ENCODE data around the gene MAGEB18. TPM values are rescaled to one million over a fixed set of nuclear protein-coding genes. Genes with fewer than 3 reads are reported as not detected.

MAGEB18 gene
- total RNA-seq: not detected in 2 replicates

DNA sequence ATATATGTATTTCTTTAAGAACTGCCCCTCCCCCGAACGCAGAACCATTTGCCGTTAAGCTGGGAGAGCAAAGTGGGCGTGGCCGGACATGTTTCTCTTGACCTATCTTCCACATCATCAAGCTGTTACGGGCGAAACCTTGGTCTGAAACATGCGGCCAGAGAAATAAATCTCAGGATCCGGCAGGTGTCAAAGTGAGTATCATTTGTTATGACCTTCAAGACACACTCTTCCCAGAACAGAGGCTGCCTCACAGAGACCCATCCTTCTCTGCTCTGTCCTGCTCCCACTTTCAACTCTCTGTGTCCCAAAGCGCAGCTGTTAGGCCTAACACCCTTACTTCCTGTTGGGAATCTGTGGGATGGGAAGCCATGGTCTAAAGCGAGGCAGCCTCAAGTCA, at the start of gene MAGEB18:
TSS of gene MAGEB18 (plus strand) at position 70 of the 400 bp plus-strand sequence. CDS start 643 bp downstream, outside the sequence.
- DNase-seq (ENCODE audit: low read depth): no peak

DNA sequence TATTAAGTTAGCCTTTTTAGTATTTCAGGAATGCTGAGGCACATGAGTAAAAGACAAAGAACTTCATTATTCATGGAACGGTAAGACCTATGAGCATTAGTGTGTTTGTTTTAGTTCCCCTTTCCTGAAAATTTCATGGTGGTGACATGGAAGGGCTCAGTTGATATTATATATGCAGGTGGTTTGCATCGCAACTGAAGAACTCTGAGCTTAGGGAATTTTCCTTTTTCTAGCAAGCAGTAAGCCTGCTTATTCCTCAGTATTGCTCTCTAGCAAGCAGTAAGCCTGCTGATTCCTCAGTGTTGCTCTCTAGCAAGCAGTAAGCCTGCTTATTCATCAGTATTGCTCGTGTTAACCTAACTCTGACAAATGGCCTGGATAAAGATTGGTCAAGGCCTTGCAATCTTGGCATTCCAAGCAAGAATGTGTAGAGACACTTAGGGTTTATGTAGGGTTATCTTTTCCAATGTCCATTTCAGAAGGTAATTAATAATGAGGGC, 37.7 kb upstream of the MAGEB18 start:
- TF ChIP-seq, protein P1, sequence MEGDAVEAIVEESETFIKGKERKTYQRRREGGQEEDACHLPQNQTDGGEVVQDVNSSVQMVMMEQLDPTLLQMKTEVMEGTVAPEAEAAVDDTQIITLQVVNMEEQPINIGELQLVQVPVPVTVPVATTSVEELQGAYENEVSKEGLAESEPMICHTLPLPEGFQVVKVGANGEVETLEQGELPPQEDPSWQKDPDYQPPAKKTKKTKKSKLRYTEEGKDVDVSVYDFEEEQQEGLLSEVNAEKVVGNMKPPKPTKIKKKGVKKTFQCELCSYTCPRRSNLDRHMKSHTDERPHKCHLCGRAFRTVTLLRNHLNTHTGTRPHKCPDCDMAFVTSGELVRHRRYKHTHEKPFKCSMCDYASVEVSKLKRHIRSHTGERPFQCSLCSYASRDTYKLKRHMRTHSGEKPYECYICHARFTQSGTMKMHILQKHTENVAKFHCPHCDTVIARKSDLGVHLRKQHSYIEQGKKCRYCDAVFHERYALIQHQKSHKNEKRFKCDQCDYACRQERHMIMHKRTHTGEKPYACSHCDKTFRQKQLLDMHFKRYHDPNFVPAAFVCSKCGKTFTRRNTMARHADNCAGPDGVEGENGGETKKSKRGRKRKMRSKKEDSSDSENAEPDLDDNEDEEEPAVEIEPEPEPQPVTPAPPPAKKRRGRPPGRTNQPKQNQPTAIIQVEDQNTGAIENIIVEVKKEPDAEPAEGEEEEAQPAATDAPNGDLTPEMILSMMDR (IDR thresholded peaks at IDR 0.05; ENCODE audit: insufficient read depth, low read depth, low read length): no peak
- no peak overlapping the region for H3K4me3 ChIP-seq (ENCODE audit: low read depth, low read length)
- no peak for DNase-seq (ENCODE audit: low read depth)

More for the DNA sequence above, at the start of gene MAGEB18:
- TF ChIP-seq, protein P1 (IDR thresholded peaks at IDR 0.05; ENCODE audit: insufficient read depth, low read depth, low read length): no peak
- no peak within 1 kb of the TSS for H3K4me3 ChIP-seq (ENCODE audit: low read depth, low read length)

DNA sequence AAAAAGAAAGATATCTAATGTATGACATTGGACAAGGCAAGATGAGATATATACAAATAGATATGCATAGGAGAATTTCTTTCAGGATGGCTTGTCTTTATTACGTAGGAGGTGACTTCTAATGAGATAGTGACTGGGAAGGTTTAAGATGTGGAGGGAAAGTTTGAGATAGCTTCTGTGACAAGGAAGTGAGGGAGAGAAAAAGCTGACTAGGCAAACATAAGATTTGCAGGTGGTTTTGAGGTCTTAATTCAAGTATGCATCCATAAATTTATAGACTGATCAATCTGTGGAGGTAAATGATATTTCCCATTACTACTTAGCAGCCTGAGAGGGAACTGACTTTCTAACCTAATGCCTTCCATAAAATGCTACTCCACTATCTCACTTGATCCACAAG, 29.0 kb upstream of the MAGEB18 start:
- no peak for DNase-seq (ENCODE audit: low read depth)
- TF ChIP-seq, protein P1 (IDR thresholded peaks at IDR 0.05; ENCODE audit: insufficient read depth, low read depth, low read length): no peak
- H3K4me3 ChIP-seq (ENCODE audit: low read depth, low read length): no peak overlapping the region

DNA sequence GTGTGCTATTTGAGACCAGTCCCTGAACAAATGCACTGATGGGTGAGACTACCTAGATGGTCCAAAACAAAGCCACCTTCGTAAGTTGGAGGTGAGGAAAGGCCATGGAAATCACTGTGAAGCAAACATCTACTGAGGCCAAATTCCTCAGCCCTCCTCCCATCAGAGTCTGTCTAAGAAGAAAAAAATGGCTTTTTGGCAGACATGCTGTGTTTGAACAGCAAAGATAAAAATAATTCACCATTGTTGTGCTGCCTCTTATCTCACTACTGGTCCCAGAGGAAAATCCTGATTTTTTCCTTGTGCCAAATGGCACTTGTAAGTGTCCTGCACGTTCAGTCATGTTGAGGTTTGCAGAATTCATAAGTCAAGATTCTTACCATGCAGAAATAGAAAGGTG, 7.9 kb downstream of the MAGEB18 start:
- TF ChIP-seq, protein P1 (IDR thresholded peaks at IDR 0.05; ENCODE audit: insufficient read depth, low read depth, low read length): no peak
- no peak for DNase-seq (ENCODE audit: low read depth)
- H3K4me3 ChIP-seq (ENCODE audit: low read depth, low read length): no peak overlapping the region

DNA sequence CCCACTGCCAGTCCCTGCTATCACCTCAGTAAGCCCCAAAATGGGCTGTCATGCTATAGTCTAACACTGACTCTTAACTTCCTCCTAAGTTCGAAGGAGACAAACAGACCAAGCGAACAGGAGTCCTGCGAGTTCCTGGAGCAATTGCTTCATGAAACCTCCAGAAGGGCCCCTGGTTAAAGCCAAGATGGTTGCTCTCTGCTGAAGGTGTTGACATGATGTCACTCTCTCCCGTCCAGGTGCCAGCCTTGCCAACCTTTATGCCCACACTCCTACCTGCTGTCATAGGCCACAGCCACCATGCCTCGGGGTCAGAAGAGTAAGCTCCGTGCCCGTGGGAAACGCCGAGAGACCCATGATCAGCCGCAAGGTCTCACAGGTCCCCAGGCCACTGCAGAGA, 22.2 kb downstream of the MAGEB18 start, which contains the start of gene MAGEB6B:
TSS of gene MAGEB6B (plus strand) at position 301 of the 400 bp plus-strand sequence. CDS start at position 301, 0 bp downstream.
- DNase-seq (ENCODE audit: low read depth): no peak
- TF ChIP-seq, protein P1 (IDR thresholded peaks at IDR 0.05; ENCODE audit: insufficient read depth, low read depth, low read length): no peak
- H3K4me3 ChIP-seq (ENCODE audit: low read depth, low read length): no peak within 1 kb of the TSS

Other genes with a start within 250 kb of the MAGEB18 start
- not detected in 2 replicates for gene MAGEB6B, start 22.3 kb downstream of the MAGEB18 start, total RNA-seq
- gene MAGEB6, start 54.1 kb downstream of the MAGEB18 start, total RNA-seq: not detected in 2 replicates
- gene MAGEB5, start 77.8 kb downstream of the MAGEB18 start, total RNA-seq: not detected in 2 replicates